Measurements from ENCODE around the gene DDX28.

GRCh38 chr16:68070806-68071517 is 47.9 kb upstream of the DDX28 start:
- TF ChIP-seq POLR2A (IDR thresholded peaks at IDR 0.05; ENCODE audit: low read depth, low read length) = no peak
- TF ChIP-seq POLR2AphosphoS5 (IDR thresholded peaks at IDR 0.05; ENCODE audit: low read depth, low read length) = no peak
